SH-SY5Y (cell line): ENCODE measurements around the gene CPB2.

Experiments
- GATA2 ChIP-seq: IDR thresholded peaks from 2 replicates; pipeline ENCODE4 v1.6.1; 2011; ENCODE audit warnings: mild to moderate bottlenecking, low read depth, low read length
- GATA3 ChIP-seq: IDR thresholded peaks from 2 replicates; pipeline ENCODE4 v1.6.1; 2011; ENCODE audit warnings: low read depth, mild to moderate bottlenecking, low read length, moderate library complexity

- TF ChIP-seq GATA2 (no peak), GATA3 (no peak)
These were observed 49.4 kb upstream of the CPB2 start for GRCh38 chr13:46154136-46154801.
